ENCODE measurements around the gene TSC2. TPM values are rescaled to one million over a fixed set of nuclear protein-coding genes. Genes with fewer than 3 reads are reported as not detected.
A peak's percentile ranks its signal among the peaks of the same experiment; 100 is the strongest.
"Not testable (repeated sequence)": the region's sequence is repeated elsewhere in the genome, so short reads cannot be mapped to it uniquely, and the experiment has no call there.

TSC2 gene
- total RNA-seq, 1 donor from 2014 or later, result 58.9 TPM

DNA sequence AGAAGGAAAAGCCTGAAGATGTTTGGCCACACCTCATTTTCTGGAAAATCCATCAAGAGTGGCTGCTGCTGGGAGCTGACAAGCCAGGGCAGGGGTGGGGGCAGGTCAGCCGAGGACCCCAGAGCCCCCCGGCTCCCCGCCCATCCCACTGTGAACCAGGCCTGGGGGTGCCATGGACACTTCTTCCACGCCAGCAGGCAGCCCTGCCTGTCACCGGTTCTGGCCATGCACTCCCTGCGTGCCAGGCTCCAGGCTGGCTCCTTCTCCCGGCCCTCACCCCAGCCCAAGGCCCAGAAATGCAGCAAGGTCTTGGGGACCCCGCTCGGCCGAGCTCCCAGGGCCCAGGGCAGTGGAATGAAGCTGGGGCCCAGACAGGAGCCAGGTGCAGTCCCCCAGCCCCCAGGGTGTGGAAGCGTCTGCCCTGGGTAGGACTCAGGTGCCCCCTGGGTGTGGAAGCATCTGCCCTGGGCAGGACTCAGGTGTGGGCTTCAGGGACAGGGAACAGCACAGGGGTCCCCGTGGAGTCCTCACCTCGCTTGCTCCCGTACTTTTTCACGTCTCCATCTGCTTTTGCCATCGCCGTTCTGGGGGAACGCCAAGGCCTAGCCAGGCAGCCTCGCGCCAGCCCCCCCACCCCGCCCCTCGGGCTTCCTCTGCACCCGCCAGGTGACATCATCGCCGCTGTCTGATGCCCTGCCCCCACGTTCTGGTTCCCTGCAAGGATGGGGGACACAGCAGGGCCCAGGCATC, 75.3 kb downstream of the TSC2 start:
- not testable (repeated sequence) for DNase-seq

DNA sequence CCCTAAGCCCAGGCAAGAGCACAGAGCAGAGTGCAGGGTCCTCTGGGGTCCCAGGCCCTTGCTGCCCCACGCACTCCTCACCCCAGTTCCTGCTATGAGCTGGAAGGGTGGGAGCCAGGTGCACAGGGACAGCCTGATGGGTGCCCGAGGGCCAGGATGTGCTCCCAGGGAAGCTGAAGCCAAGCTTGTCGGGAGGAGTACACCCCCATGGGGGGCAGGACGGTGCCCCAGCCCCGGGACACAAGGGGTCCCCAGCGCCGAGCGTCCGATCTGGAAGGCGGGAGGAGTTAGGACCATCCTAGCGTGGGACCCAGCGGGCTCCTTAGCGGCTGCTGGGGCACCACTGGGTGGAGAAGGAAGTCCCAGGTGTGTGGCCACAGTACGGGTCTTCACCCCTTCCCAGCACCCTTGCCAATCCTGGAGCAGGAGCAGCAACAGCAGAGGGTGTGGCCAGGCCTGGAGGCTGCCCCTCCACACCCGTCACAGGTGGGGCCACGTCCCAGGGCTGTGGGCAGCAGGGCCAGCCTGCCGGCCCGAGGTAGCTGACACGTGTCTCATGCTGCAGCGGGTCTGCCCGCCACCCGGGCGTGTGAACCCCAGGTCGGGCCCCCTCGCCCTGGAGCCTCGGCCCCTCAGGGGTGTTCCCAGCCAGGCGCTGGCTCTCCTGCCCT, 76.1 kb downstream of the TSC2 start:
- not testable (repeated sequence) for DNase-seq

DNA sequence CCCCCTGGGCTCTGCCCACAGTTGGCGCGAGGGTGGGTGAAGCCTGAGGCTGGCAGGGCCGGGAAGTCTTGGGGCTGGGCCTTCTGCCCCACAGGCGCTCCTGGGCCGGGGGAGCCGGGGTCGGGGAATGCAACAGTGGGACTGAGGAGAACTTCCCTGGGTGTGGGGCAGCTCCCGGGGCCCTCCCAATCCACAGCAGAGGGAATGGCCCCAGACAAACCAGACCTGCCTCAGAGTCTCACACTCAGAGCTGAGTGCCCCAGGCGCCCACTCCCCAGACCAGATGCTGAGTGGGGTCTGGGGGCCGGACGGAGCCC, 76.5 kb downstream of the TSC2 start:
- not testable (repeated sequence) for DNase-seq

DNA sequence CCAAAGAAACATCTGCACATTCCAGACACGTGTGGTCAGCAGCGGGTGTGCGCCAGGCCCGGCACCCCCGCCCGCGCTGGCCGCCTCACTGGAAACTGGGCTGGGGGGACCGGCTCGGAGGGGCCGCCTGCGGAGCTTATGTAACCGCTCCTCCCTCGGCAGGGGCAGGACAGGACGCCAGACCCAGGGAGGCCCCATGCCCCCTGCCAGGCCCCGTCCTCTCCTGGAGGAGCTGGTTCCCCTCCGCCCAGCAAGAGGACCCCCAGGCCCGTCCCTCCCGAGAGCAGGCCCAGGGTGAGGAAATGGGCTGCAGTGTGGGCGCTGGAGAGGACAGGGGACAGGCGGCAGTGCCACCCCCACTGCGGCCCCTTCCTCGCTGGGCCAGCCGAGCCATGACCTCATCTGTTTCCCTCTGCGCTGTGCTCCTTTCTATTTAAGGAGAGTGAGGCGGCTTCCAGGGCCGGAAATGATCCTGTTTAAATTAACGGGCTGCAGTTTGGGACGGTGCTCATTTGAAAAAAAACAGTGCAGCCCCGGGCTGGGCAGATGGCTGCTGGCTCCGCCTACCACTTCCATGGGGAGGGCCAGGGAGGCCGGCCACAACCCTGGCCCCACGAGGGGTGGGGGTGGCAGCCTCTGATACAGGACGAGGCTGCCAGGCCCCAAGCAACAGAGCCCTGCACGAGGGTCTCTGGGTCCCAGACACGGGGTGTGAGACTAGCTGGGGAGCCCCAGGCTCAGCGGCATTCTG, 77.1 kb downstream of the TSC2 start:
- peak; percentile 76 for DNase-seq

DNA sequence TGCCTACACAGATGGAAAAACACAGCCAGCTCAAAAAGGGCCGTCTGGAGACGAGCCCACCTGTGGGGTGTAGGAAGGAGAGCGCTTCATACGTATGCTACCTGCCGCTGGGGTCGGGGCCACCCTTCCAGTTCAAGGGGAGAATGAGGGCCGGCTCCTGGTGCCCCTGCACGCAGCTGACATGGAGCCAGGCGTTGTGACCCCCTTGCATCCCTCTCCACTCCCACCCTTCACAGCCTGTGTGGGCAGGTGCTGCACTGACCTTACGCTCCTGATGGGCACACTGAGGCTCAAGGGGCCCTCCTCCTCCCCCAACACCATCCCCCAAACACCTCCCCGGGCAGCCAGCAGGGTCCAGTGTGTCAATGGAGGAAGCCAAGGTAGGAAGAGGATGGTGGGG, 77.8 kb downstream of the TSC2 start:
- DNase-seq, result not testable (repeated sequence)

- DNase-seq, result not testable (repeated sequence)
Observed at GRCh38 chr16:2126161-2126743, 78.5 kb downstream of the TSC2 start.

- DNase-seq, result not testable (repeated sequence)
Observed at GRCh38 chr16:2126928-2127556, 79.3 kb downstream of the TSC2 start.

- peak; percentile 61 for DNase-seq
Observed at GRCh38 chr16:2127630-2128280, 80.0 kb downstream of the TSC2 start.

GRCh38 chr16:2129251-2129650, 81.5 kb downstream of the TSC2 start:
- DNase-seq, result not testable (repeated sequence)

GRCh38 chr16:2129890-2130447, 82.2 kb downstream of the TSC2 start:
- not testable (repeated sequence) for DNase-seq

GRCh38 chr16:2133797-2134196, 86.0 kb downstream of the TSC2 start:
- not testable (repeated sequence) for DNase-seq

DNA sequence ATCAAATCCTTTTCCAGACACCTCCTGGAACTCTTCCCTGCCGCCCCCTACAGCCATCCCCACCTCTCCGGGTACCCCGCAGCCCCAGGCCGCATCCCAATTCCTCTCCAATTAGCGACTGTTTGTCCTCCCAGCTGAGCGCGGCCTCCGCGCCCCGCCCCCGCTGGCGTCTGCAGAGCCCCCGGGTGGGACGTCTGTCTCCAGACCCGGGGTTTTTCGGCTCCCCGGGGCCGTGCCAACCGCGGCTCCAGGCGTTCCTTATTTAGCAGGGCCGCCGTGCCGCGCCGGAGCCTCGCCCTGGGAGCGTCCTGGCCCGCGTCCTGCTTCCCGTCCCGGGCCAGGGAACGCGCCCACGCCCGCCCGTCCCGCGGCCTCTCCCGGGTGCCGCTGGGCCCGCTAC, 87.3 kb downstream of the TSC2 start:
- not testable (repeated sequence) for DNase-seq

- peak; percentile 90 for DNase-seq
Observed at GRCh38 chr16:2135770-2136490, 88.1 kb downstream of the TSC2 start, which contains the start of gene PKD1. PKD1 (minus strand) TSS chr16:2135898; CDS start chr16:2135689, 209 bp downstream.

Small RNAs within 50 kb of the gene (small RNA-seq; reads per million reads assigned to genes)
- gene MIR1225 (ENCODE audit: low replicate concordance), result 0.14 reads per million
- not detected for gene MIR3180-5 (ENCODE audit: low replicate concordance)
- not detected for gene MIR4516 (ENCODE audit: low replicate concordance)
- not detected for gene RF00019 (ENCODE audit: low replicate concordance)
- gene RN7SL219P (ENCODE audit: low replicate concordance), result not detected

Other genes with a start within 250 kb of the TSC2 start
- 31.1 TPM for gene HAGH, start 221.2 kb upstream of the TSC2 start, total RNA-seq
- 26.0 TPM for gene FAHD1, start 220.8 kb upstream of the TSC2 start, total RNA-seq
- gene MEIOB, start 175.8 kb upstream of the TSC2 start, total RNA-seq, result 0.39 TPM
- gene HS3ST6, start 129.6 kb upstream of the TSC2 start, total RNA-seq, result 4.3 TPM
- gene MSRB1, start 104.8 kb upstream of the TSC2 start, total RNA-seq, result 9.2 TPM
- gene RPL3L, start 93.3 kb upstream of the TSC2 start, total RNA-seq, result 14.2 TPM
- gene NDUFB10, start 88.4 kb upstream of the TSC2 start, total RNA-seq, result 72.4 TPM
- 1,364 TPM for gene RPS2, start 83.2 kb upstream of the TSC2 start, total RNA-seq
- gene RNF151, start 81.1 kb upstream of the TSC2 start, total RNA-seq, result not detected
- gene TBL3, start 75.9 kb upstream of the TSC2 start, total RNA-seq, result 17.5 TPM
- gene NOXO1, start 66.5 kb upstream of the TSC2 start, total RNA-seq, result 0.39 TPM
- gene GFER, start 63.8 kb upstream of the TSC2 start, total RNA-seq, result 5.8 TPM
- gene SYNGR3, start 58.0 kb upstream of the TSC2 start, total RNA-seq, result 0.69 TPM
- gene ZNF598, start 38.2 kb upstream of the TSC2 start, total RNA-seq, result 12.8 TPM
- 2.2 TPM for gene NPW, start 28.2 kb upstream of the TSC2 start, total RNA-seq
- gene NHERF2, start 21.1 kb upstream of the TSC2 start, total RNA-seq, result 20.1 TPM
- 14.8 TPM for gene NTHL1, start 151 bp upstream of the TSC2 start, total RNA-seq
- 76.2 TPM for gene PKD1, start 87.9 kb downstream of the TSC2 start, total RNA-seq
- 1.6 TPM for gene RAB26, start 100.6 kb downstream of the TSC2 start, total RNA-seq
- gene TRAF7, start 107.8 kb downstream of the TSC2 start, total RNA-seq, result 17.3 TPM
- gene CASKIN1, start 148.6 kb downstream of the TSC2 start, total RNA-seq, result 0.79 TPM
- 9.4 TPM for gene MLST8, start 157.5 kb downstream of the TSC2 start, total RNA-seq
- gene BRICD5, start 162.9 kb downstream of the TSC2 start, total RNA-seq, result 2.7 TPM
- 4.1 TPM for gene PGP, start 166.9 kb downstream of the TSC2 start, total RNA-seq
- 23.2 TPM for gene E4F1, start 175.6 kb downstream of the TSC2 start, total RNA-seq
- 17.3 TPM for gene DNASE1L2, start 188.5 kb downstream of the TSC2 start, total RNA-seq
- 24.3 TPM for gene ECI1, start 203.6 kb downstream of the TSC2 start, total RNA-seq
- 57.3 TPM for gene RNPS1, start 220.1 kb downstream of the TSC2 start, total RNA-seq